Right renal pelvis (tissue), 4 donors: ENCODE results near the gene ADCY5. TPM values are rescaled to one million over a fixed set of nuclear protein-coding genes. Genes with fewer than 3 reads are reported as not detected.

Source experiments
- polyA plus RNA-seq, 4 donors: library from polyadenylated mRNA; unstranded; fragments of 120-200 nt; gene quantifications; one replicate each; pipeline ENCODE4 v1.2.1, GENCODE V29; 2013; ENCODE audit not compliant: insufficient read length in 4 of 4

Gene ADCY5
- polyA plus RNA-seq, 4 donors: 11.9 to 14.1 (median 12.5) TPM

Other genes with a start within 250 kb of the ADCY5 start
- gene SEC22A, start 247.1 kb downstream of the ADCY5 start, polyA plus RNA-seq: 10 to 100 TPM; 25.0 to 30.9 (median 27.0) TPM
- gene HACD2, start 136.0 kb upstream of the ADCY5 start, polyA plus RNA-seq: 10 to 100 TPM; 45.6 to 60.1 (median 54.3) TPM